GM23338 (cell line): ENCODE results near the gene GAD1. TPM values are rescaled to one million over a fixed set of nuclear protein-coding genes. Genes with fewer than 3 reads are reported as not detected.

ENCODE experiments used
- ATAC-seq: fragments of 200-7000 bp; cut with Tn5 transposase; 3 replicates; pipeline ENCODE4 v1.9.1; 2020
- DNase-seq: peaks from one replicate; pipeline ENCODE4 v3.0.0-alpha.2; 2015; ENCODE audit warnings: low spot score
- H2AFZ ChIP-seq: fragments of 200-600 bp; sonication (generic); 2 replicates; pipeline ENCODE4 v1.8.0; 2016; ENCODE audit warnings: antibody characterized with exemption, mild to moderate bottlenecking, moderate library complexity
- H3F3A ChIP-seq: fragments of 200-600 bp; sonication (generic); replicated peaks from 2 replicates; pipeline ENCODE4 v1.8.0; 2017; ENCODE audit warnings: antibody characterized with exemption, mixed run types, low read depth
- H3K27ac ChIP-seq: fragments of 200-600 bp; sonication (generic); 2 replicates; pipeline ENCODE4 v1.6.1; 2016; ENCODE audit warnings: low read depth
- H3K27me3 ChIP-seq: fragments of 200-600 bp; sonication (generic); 2 replicates; pipeline ENCODE4 v1.8.0; 2016; ENCODE audit warnings: mild to moderate bottlenecking, mixed run types, moderate library complexity; ENCODE audit not compliant: insufficient read depth
- H3K36me3 ChIP-seq: fragments of 200-600 bp; sonication (generic); 2 replicates; pipeline ENCODE4 v1.8.0; 2016; ENCODE audit warnings: mild to moderate bottlenecking; ENCODE audit not compliant: insufficient read depth
- H3K4me1 ChIP-seq: fragments of 200-600 bp; sonication (generic); 2 replicates; pipeline ENCODE4 v1.8.0; 2016; ENCODE audit warnings: mild to moderate bottlenecking, moderate library complexity; ENCODE audit not compliant: insufficient read depth
- H3K4me2 ChIP-seq: fragments of 200-600 bp; sonication (generic); 2 replicates; pipeline ENCODE4 v1.7.1; 2017; ENCODE audit warnings: mixed run types
- H3K4me3 ChIP-seq: fragments of 200-600 bp; sonication (generic); 2 replicates; pipeline ENCODE4 v1.6.1; 2016; ENCODE audit warnings: mixed run types
- H3K79me2 ChIP-seq: fragments of 200-600 bp; sonication (generic); replicated peaks from 2 replicates; pipeline ENCODE4 v1.8.0; 2017; ENCODE audit warnings: mild to moderate bottlenecking; ENCODE audit not compliant: insufficient read depth
- H3K9me2 ChIP-seq: fragments of 200-600 bp; sonication (generic); 2 replicates; pipeline ENCODE4 v1.8.0; 2017; ENCODE audit not compliant: insufficient read depth
- H4K20me1 ChIP-seq: fragments of 200-600 bp; sonication (generic); replicated peaks from 2 replicates; pipeline ENCODE4 v1.8.0; 2017; ENCODE audit warnings: mild to moderate bottlenecking; ENCODE audit not compliant: insufficient read depth
- H3K27ac Mint-ChIP-seq: 2 replicates; pipeline ENCODE4 v1.8.0; 2020; ENCODE audit warnings: inconsistent platforms, mild to moderate bottlenecking, moderate library complexity, mixed read lengths
- H3K27me3 Mint-ChIP-seq: 3 replicates; pipeline ENCODE4 v1.8.0; 2022; ENCODE audit warnings: low read depth, mild to moderate bottlenecking, moderate library complexity, mixed read lengths, inconsistent platforms; ENCODE audit not compliant: insufficient read depth, poor library complexity
- H3K36me3 Mint-ChIP-seq: 3 replicates; pipeline ENCODE4 v1.8.0; 2021; ENCODE audit warnings: low read depth, mild to moderate bottlenecking, inconsistent platforms, moderate library complexity, mixed read lengths
- H3K4me1 Mint-ChIP-seq: 3 replicates; pipeline ENCODE4 v1.8.0; 2020; ENCODE audit warnings: mild to moderate bottlenecking, inconsistent platforms, mixed read lengths
- H3K4me3 Mint-ChIP-seq: 3 replicates; pipeline ENCODE4 v1.8.0; 2021; ENCODE audit warnings: moderate library complexity, mild to moderate bottlenecking, inconsistent platforms, mixed read lengths
- H3K9me3 Mint-ChIP-seq: 3 replicates; pipeline ENCODE4 v1.8.0; 2020; ENCODE audit warnings: moderate library complexity, mild to moderate bottlenecking, inconsistent platforms, mixed read lengths
- CREB1 ChIP-seq: fragments of 250-450 bp; sonication (Bioruptor Pico); IDR thresholded peaks from 2 replicates; pipeline ENCODE4 v1.5.0; 2020; ENCODE audit warnings: low read depth, mild to moderate bottlenecking, moderate library complexity
- CTCF ChIP-seq, 2 experiments: fragments of 200-600 bp in 1 of 2; sonication (generic) in 1 of 2; conservative IDR thresholded peaks; 2 replicates each; pipeline versions ENCODE4 v1.5.1 to v1.6.1; 2016 to 2017; ENCODE audit warnings: antibody characterized with exemption in 2 of 2, low read depth in 2 of 2, mild to moderate bottlenecking in 2 of 2, moderate library complexity in 1 of 2
- ETS1 ChIP-seq: IDR thresholded peaks from 2 replicates; pipeline ENCODE4 v1.6.1; 2016; ENCODE audit warnings: antibody characterized with exemption
- EZH2 ChIP-seq: fragments of 200-600 bp; sonication (generic); IDR thresholded peaks from one replicate; pipeline ENCODE4 v1.8.0; 2017; ENCODE audit warnings: antibody characterized with exemption, mild to moderate bottlenecking, low read depth; ENCODE audit not compliant: unreplicated experiment
- EZH2phosphoT487 ChIP-seq: fragments of 200-600 bp; sonication (generic); IDR thresholded peaks from one replicate; pipeline ENCODE4 v1.8.1; 2018; ENCODE audit warnings: antibody characterized with exemption; ENCODE audit not compliant: unreplicated experiment
- NANOG ChIP-seq: IDR thresholded peaks from 2 replicates; pipeline ENCODE4 v1.6.1; 2016; ENCODE audit warnings: antibody characterized with exemption, borderline replicate concordance
- POLR2AphosphoS5 ChIP-seq: IDR thresholded peaks from 2 replicates; pipeline ENCODE4 v1.6.1; 2016; ENCODE audit warnings: antibody characterized with exemption, low read depth
- REST ChIP-seq: IDR thresholded peaks from one replicate; pipeline ENCODE4 v1.6.1; 2018; ENCODE audit warnings: antibody characterized with exemption; ENCODE audit not compliant: unreplicated experiment
- ZNF462 ChIP-seq: fragments of 250-450 bp; sonication (Bioruptor Pico); IDR thresholded peaks from 2 replicates; pipeline ENCODE4 v1.5.0; 2020; ENCODE audit warnings: mild to moderate bottlenecking, moderate library complexity
- polyA plus RNA-seq: library from polyadenylated mRNA; unstranded; fragments of >200 nt; fragmentation: Nextera tagmentation; extraction: Ambion mirVana; gene quantifications from 2 replicates; pipeline ENCODE4 v1.2.1, GENCODE V29; 2016
- total RNA-seq: library from RNA; depleted of rRNA; stranded (reverse); fragments of >200 nt; shearing (Covaris generic); gene quantifications from 2 replicates; pipeline ENCODE4 v1.2.3, GENCODE V29; 2014

GAD1 gene
- total and polyA plus RNA-seq, 2 experiments from 2014 or later, result 0.17 to 0.34 TPM

GRCh38 chr2:170772295-170772694, 44.4 kb upstream of the GAD1 start:
- Mint-ChIP-seq H3K4me1 (peaks cover 18% of the 10 kb centered on the region), H3K9me3 (no peaks in the 10 kb centered on the region), H3K27ac (no peak overlapping the region), H3K27me3 (no peaks in the 10 kb centered on the region), H3K36me3 (no peaks in the 10 kb centered on the region), H3K4me3 (peak overlapping the region; percentile 56)
- H3K4me2 ChIP-seq, result peak overlapping the region; percentile 69
- H4K20me1 ChIP-seq, result no peaks in the 10 kb centered on the region
- no peak overlapping the region for H3K27ac ChIP-seq
- no peaks in the 10 kb centered on the region for H3K9me2 ChIP-seq
- no peaks in the 10 kb centered on the region for H3F3A ChIP-seq
- ATAC-seq, result no peak
- no peaks in the 10 kb centered on the region for H3K36me3 ChIP-seq
- H2AFZ ChIP-seq, result no peak overlapping the region
- peaks cover 9% of the 10 kb centered on the region for H3K4me1 ChIP-seq
- H3K4me3 ChIP-seq, result peak overlapping the region; percentile 57
- no peak for DNase-seq
- no peaks in the 10 kb centered on the region for H3K27me3 ChIP-seq
- TF ChIP-seq ZNF462 (no peak), CREB1 (CRISPR knock-in tag) (no peak), EZH2 (no peak), NANOG (no peak)
- no peaks in the 10 kb centered on the region for H3K79me2 ChIP-seq

GRCh38 chr2:170774074-170774473, 42.6 kb upstream of the GAD1 start:
- H3K27me3 ChIP-seq, result no peaks in the 10 kb centered on the region
- TF ChIP-seq NANOG, result no peak
- no peak for TF ChIP-seq EZH2phosphoT487
- TF ChIP-seq EZH2, result no peak
- no peak for TF ChIP-seq CTCF (conservative IDR thresholded peaks at IDR 0.05; ENCODE audit: low read depth in 2 of 2)
- TF ChIP-seq POLR2AphosphoS5, result no peak
- TF ChIP-seq REST, result no peak
- no peak for TF ChIP-seq ETS1

More at GRCh38 chr2:170774074-170774473, 42.6 kb upstream of the GAD1 start:
- H3K4me1 Mint-ChIP-seq, result peaks cover 29% of the 10 kb centered on the region
- no peak overlapping the region for H3K4me2 ChIP-seq
- H3K4me1 ChIP-seq, result peaks cover 24% of the 10 kb centered on the region
- no peaks in the 10 kb centered on the region for H3K36me3 ChIP-seq
- DNase-seq (no peak), ATAC-seq (no peak)
- H3K4me3 ChIP-seq, result no peak overlapping the region
- H4K20me1 ChIP-seq, result no peaks in the 10 kb centered on the region
- no peak overlapping the region for H3K27ac ChIP-seq
- H3K79me2 ChIP-seq, result no peaks in the 10 kb centered on the region
- no peaks in the 10 kb centered on the region for H3K9me3 Mint-ChIP-seq
- H3K27me3 Mint-ChIP-seq, result no peaks in the 10 kb centered on the region
- H2AFZ ChIP-seq, result no peak overlapping the region
- no peaks in the 10 kb centered on the region for H3F3A ChIP-seq
- H3K4me3 Mint-ChIP-seq, result no peak overlapping the region
- no peaks in the 10 kb centered on the region for H3K9me2 ChIP-seq
- H3K36me3 Mint-ChIP-seq, result no peaks in the 10 kb centered on the region
- H3K27ac Mint-ChIP-seq, result no peak overlapping the region
